Measurements from ENCODE around the gene CUEDC1.

CUEDC1 gene

GRCh38 chr17:57955183-57955931 lies at the start of gene CUEDC1:
CUEDC1 (minus strand) TSS chr17:57955412; CDS start chr17:57885564, 69,848 bp downstream.
- DNase-seq (ENCODE audit: low spot score) (peak; percentile 53), FAIRE-seq (no peak)

GRCh38 chr17:58004060-58004459 lies 48.8 kb upstream of the CUEDC1 start:
- no peak for DNase-seq (ENCODE audit: low spot score)
- no peak for FAIRE-seq

- FAIRE-seq (no peak), DNase-seq (ENCODE audit: low spot score) (no peak)
These were observed 47.8 kb upstream of the CUEDC1 start for GRCh38 chr17:58002973-58003372.

- FAIRE-seq, result no peak
- DNase-seq (ENCODE audit: low spot score), result no peak
These were observed 47.1 kb upstream of the CUEDC1 start for GRCh38 chr17:58002154-58002948.

GRCh38 chr17:58001461-58002124 lies 46.4 kb upstream of the CUEDC1 start:
- DNase-seq (ENCODE audit: low spot score) (no peak), FAIRE-seq (no peak)

GRCh38 chr17:57999496-58000017 lies 44.3 kb upstream of the CUEDC1 start:
- DNase-seq (ENCODE audit: low spot score) (peak; percentile 56), FAIRE-seq (peak; percentile 67)

- DNase-seq (ENCODE audit: low spot score) (no peak), FAIRE-seq (no peak)
These were observed 43.8 kb upstream of the CUEDC1 start for GRCh38 chr17:57999010-57999495.

GRCh38 chr17:57997085-57997809 lies 42.0 kb upstream of the CUEDC1 start:
- DNase-seq (ENCODE audit: low spot score) (no peak), FAIRE-seq (no peak)

GRCh38 chr17:57995076-57995956 lies 40.1 kb upstream of the CUEDC1 start:
- FAIRE-seq (peak; percentile 56), DNase-seq (ENCODE audit: low spot score) (peak; percentile 80)

GRCh38 chr17:57994436-57994835 lies 39.2 kb upstream of the CUEDC1 start:
- FAIRE-seq, result no peak
- no peak for DNase-seq (ENCODE audit: low spot score)

- FAIRE-seq, result no peak
- no peak for DNase-seq (ENCODE audit: low spot score)
These were observed 38.5 kb upstream of the CUEDC1 start for GRCh38 chr17:57993471-57994365.

GRCh38 chr17:57991537-57991936 lies 36.3 kb upstream of the CUEDC1 start:
- FAIRE-seq (no peak), DNase-seq (ENCODE audit: low spot score) (no peak)

GRCh38 chr17:57990037-57990436 lies 34.8 kb upstream of the CUEDC1 start:
- DNase-seq (ENCODE audit: low spot score) (no peak), FAIRE-seq (no peak)

- DNase-seq (ENCODE audit: low spot score), result peak; percentile 60
- FAIRE-seq, result no peak
These were observed 33.4 kb upstream of the CUEDC1 start for GRCh38 chr17:57988301-57989250.

- FAIRE-seq, result no peak
- DNase-seq (ENCODE audit: low spot score), result peak; percentile 45
These were observed 32.5 kb upstream of the CUEDC1 start, which contains the start of gene VEZF1 for GRCh38 chr17:57987581-57988300. VEZF1 (minus strand) TSS chr17:57988254; CDS start chr17:57988111, 143 bp downstream.

- FAIRE-seq, result peak; percentile 35
- peak; percentile 69 for DNase-seq (ENCODE audit: low spot score)
These were observed 31.8 kb upstream of the CUEDC1 start for GRCh38 chr17:57986841-57987580.
